A549 (cell line): ENCODE measurements around the gene OAS3. TPM values are rescaled to one million over a fixed set of nuclear protein-coding genes. Genes with fewer than 3 reads are reported as not detected.
"Not testable (repeated sequence)": the region's sequence is repeated elsewhere in the genome, so short reads cannot be mapped to it uniquely, and the experiment has no call there.

Experiments
- ATAC-seq, 2 experiments: fragments of 200-7000 bp in 1 of 2; fragments of >200 bp in 1 of 2; cut with Nextera tagmentation in 1 of 2; cut with Tn5 transposase in 1 of 2; 3 replicates each; pipeline versions ENCODE4 v1.8.0 to v1.9.1; 2018 to 2020; ENCODE audit warnings: mild to moderate bottlenecking in 1 of 2, moderate library complexity in 1 of 2
- CTCF ChIA-PET: fragments of 300-600 bp; sonication (Branson Sonifier 250); formaldehyde crosslinking; extraction: SDS; loops from one replicate; lab custom pipeline; 2021; ENCODE audit warnings: antibody characterized with exemption, inconsistent platforms; lab: Yijun Ruan, JAX
- POLR2A ChIA-PET: fragments of 350-600 bp; formaldehyde crosslinking; extraction: SDS; loops from one replicate; lab custom pipeline; 2021; ENCODE audit warnings: antibody characterized with exemption, inconsistent platforms; lab: Yijun Ruan, JAX
- DNase-seq, 2 experiments: peaks; one replicate each; pipeline versions ENCODE4 v3.0.0 to v3.0.0-alpha.2; 2011 to 2016; ENCODE audit warnings: low read depth in 1 of 2, low spot score in 1 of 2
- FAIRE-seq: peaks from 2 replicates; lab custom pipeline; 2011; peaks lifted over from hg19 to GRCh38; lab: Jason Lieb, UNC
- H3K27ac ChIP-seq, 2 experiments: fragments of >200 bp; sonication (Bioruptor Twin); formaldehyde crosslinking; 3 replicates each; pipeline ENCODE4 v1.5.1; 2016 to 2017
- H3K4me1 ChIP-seq: fragments of >200 bp; sonication (Bioruptor Twin); formaldehyde crosslinking; 3 replicates; pipeline ENCODE4 v1.6.1; 2016
- H3K4me2 ChIP-seq: fragments of >200 bp; sonication (Bioruptor Twin); formaldehyde crosslinking; 3 replicates; pipeline ENCODE4 v1.6.1; 2016
- H3K4me3 ChIP-seq: fragments of >200 bp; sonication (Bioruptor Twin); formaldehyde crosslinking; 3 replicates; pipeline ENCODE4 v1.5.1; 2016
- H3K9me3 ChIP-seq: fragments of >200 bp; sonication (Bioruptor Twin); formaldehyde crosslinking; 3 replicates; pipeline ENCODE4 v1.6.1; 2016
- ATOH8 ChIP-seq: fragments of 250-450 bp; sonication (Bioruptor Pico); IDR thresholded peaks from 2 replicates; pipeline ENCODE4 v1.5.0; 2020; ENCODE audit warnings: low read depth, mild to moderate bottlenecking, moderate library complexity
- CBX8 ChIP-seq: fragments of 200-600 bp; sonication (generic); IDR thresholded peaks from 2 replicates; pipeline ENCODE4 v1.6.1; 2016
- E2F6 ChIP-seq: IDR thresholded peaks from 2 replicates; pipeline ENCODE4 v1.6.1; 2012; ENCODE audit warnings: low read depth, borderline replicate concordance
- ESRRA ChIP-seq: fragments of 150-350 bp; IDR thresholded peaks from 2 replicates; pipeline ENCODE4 v1.6.1; 2014; ENCODE audit warnings: mild to moderate bottlenecking, low read length, borderline replicate concordance
- FOSL2 ChIP-seq, 2 experiments: fragments of 450-650 bp in 1 of 2; fragments of >200 bp in 1 of 2; sonication (Bioruptor Twin) in 1 of 2; formaldehyde crosslinking; IDR thresholded peaks; 2 replicates each; pipeline versions ENCODE4 v1.5.0 to v1.6.1; 2016 to 2020; ENCODE audit warnings: mild to moderate bottlenecking in 1 of 2, moderate library complexity in 1 of 2
- FOXS1 ChIP-seq: fragments of 250-450 bp; sonication (Bioruptor Pico); IDR thresholded peaks from 2 replicates; pipeline ENCODE4 v1.5.0; 2020; ENCODE audit warnings: mild to moderate bottlenecking, moderate library complexity
- GATA3 ChIP-seq: IDR thresholded peaks from 2 replicates; pipeline ENCODE4 v1.6.1; 2012; ENCODE audit warnings: borderline replicate concordance
- HOXB13 ChIP-seq: fragments of 250-450 bp; sonication (Bioruptor Pico); IDR thresholded peaks from 2 replicates; pipeline ENCODE4 v1.5.0; 2020; ENCODE audit warnings: low read depth, mild to moderate bottlenecking, moderate library complexity
- JUN ChIP-seq, 2 experiments: fragments of >200 bp; sonication (Bioruptor Twin); formaldehyde crosslinking; IDR thresholded peaks; 2 replicates in 1 of 2; 3 replicates in 1 of 2; pipeline ENCODE4 v1.6.1; 2016 to 2017
- KDM5A ChIP-seq: fragments of 200-600 bp; sonication (generic); IDR thresholded peaks from 2 replicates; pipeline ENCODE4 v1.6.1; 2016; ENCODE audit warnings: antibody characterized with exemption, mild to moderate bottlenecking
- MAFK ChIP-seq: fragments of 450-650 bp; IDR thresholded peaks from 2 replicates; pipeline ENCODE4 v1.6.1; 2014; ENCODE audit not compliant: partially characterized antibody
- MAX ChIP-seq: IDR thresholded peaks from 2 replicates; pipeline ENCODE4 v1.6.1; 2012
- MYC ChIP-seq: IDR thresholded peaks from 2 replicates; pipeline ENCODE4 v1.6.1; 2012; ENCODE audit warnings: mild to moderate bottlenecking, inconsistent platforms, low read length, improper control_type of control experiment, borderline replicate concordance
- NR3C1 ChIP-seq: fragments of >200 bp; sonication (Bioruptor Twin); formaldehyde crosslinking; IDR thresholded peaks from 3 replicates; pipeline ENCODE4 v1.6.1; 2017
- PHF8 ChIP-seq: fragments of 200-600 bp; sonication (generic); IDR thresholded peaks from 2 replicates; pipeline ENCODE4 v1.6.1; 2016; ENCODE audit warnings: low read depth, mild to moderate bottlenecking, antibody characterized with exemption, moderate library complexity, borderline replicate concordance
- POLR2AphosphoS2 ChIP-seq: conservative IDR thresholded peaks from 2 replicates; pipeline ENCODE4 v1.6.1; 2012; ENCODE audit warnings: low read length, improper control_type of control experiment, inconsistent platforms
- RARB ChIP-seq: fragments of 250-450 bp; sonication (Bioruptor Pico); IDR thresholded peaks from 2 replicates; pipeline ENCODE4 v1.8.0; 2021; ENCODE audit warnings: mild to moderate bottlenecking, moderate library complexity
- SREBF2 ChIP-seq: fragments of 450-650 bp; IDR thresholded peaks from 2 replicates; pipeline ENCODE4 v1.6.1; 2014; ENCODE audit warnings: mild to moderate bottlenecking, moderate library complexity
- TFCP2L1 ChIP-seq: fragments of 250-450 bp; sonication (Bioruptor Pico); IDR thresholded peaks from 2 replicates; pipeline ENCODE4 v1.5.0; 2021; ENCODE audit warnings: mild to moderate bottlenecking
- ZFP36 ChIP-seq: fragments of 450-650 bp; IDR thresholded peaks from 2 replicates; pipeline ENCODE4 v1.6.1; 2014; ENCODE audit warnings: borderline replicate concordance; ENCODE audit not compliant: partially characterized antibody
- ZSCAN20 ChIP-seq: fragments of 250-450 bp; sonication (Bioruptor Pico); IDR thresholded peaks from 2 replicates; pipeline ENCODE4 v1.8.0; 2022; ENCODE audit warnings: mild to moderate bottlenecking, moderate library complexity
- WGBS: methylation state at CpG from one replicate; pipeline ENCODE4 v1.1.6; 2017; ENCODE audit errors: missing lambda C conversion rate; 5-methylcytosine and 5-hydroxymethylcytosine counted together
- polyA plus RNA-seq, 4 experiments: library from polyadenylated mRNA; depleted of rRNA in 3 of 4; stranded (reverse); fragments of >200 nt; fragmentation: RNase III in 1 of 4; extraction: RNeasy Plus Mini Kit Qiagen cat#74134 plus additional on column Dnase treatment in 1 of 4; gene quantifications; 2 replicates in 3 of 4; 3 replicates in 1 of 4; pipeline ENCODE4 v1.2.3, GENCODE V29; 2011 to 2017

OAS3 gene
- polyA plus RNA-seq, 2 of the 4 experiments (the other 2 are of a cell fraction) = 22.7 to 36.7 TPM

- CTCF ChIA-PET = interaction anchor here (0.8 to 1.3 kb wide), 3 partner anchors 18 to 81 kb away, joined by 3 to 4 read pairs (median 3); no protein-coding TSS in a partner anchor
Measured at GRCh38 chr12:112948806-112949205, 10.5 kb downstream of the OAS3 start.

GRCh38 chr12:112950701-112951100 lies 12.4 kb downstream of the OAS3 start:
- POLR2A ChIA-PET = no interaction called here
- WGBS = 93% methylated on average over 11 of the region's 11 CpGs
- FAIRE-seq = no peak
- no peaks in the 10 kb centered on the region for H3K4me1 ChIP-seq
- TF ChIP-seq GATA3 = no peak
- no peak for TF ChIP-seq FOSL2 (IDR thresholded peaks at IDR 0.05)
- TF ChIP-seq FOSL2 (CRISPR knock-in tag; IDR thresholded peaks at IDR 0.05) = no peak
- TF ChIP-seq HOXB13 = no peak
- TF ChIP-seq E2F6 = no peak
- TF ChIP-seq ZSCAN20 (CRISPR knock-in tag) = no peak
- no peak for TF ChIP-seq ATOH8 (CRISPR knock-in tag)
- TF ChIP-seq ZFP36 = no peak
- TF ChIP-seq MYC = no peak
- H3K4me3 ChIP-seq = no peak overlapping the region
- no peak overlapping the region for H3K4me2 ChIP-seq
- no peaks in the 10 kb centered on the region for H3K9me3 ChIP-seq
- H3K27ac ChIP-seq = no peak overlapping the region
- ATAC-seq = peak; percentile 49 to 59; a peak in 5 of 6 replicates
- DNase-seq = no peak
- CTCF ChIA-PET = interaction anchor here (0.6 to 1.2 kb wide), 3 partner anchors 10 to 32 kb away, joined by 3 to 4 read pairs (median 3); no protein-coding TSS in a partner anchor

More at GRCh38 chr12:112948806-112949205, 10.5 kb downstream of the OAS3 start:
- DNase-seq = no peak
- Histone ChIP-seq H3K4me2 (no peak overlapping the region), H3K9me3 (no peaks in the 10 kb centered on the region), H3K27ac (no peak overlapping the region), H3K4me1 (no peaks in the 10 kb centered on the region), H3K4me3 (no peak overlapping the region)
- TF ChIP-seq NR3C1 (no peak), KDM5A (no peak), ZFP36 (no peak), CBX8 (no peak), FOXS1 (no peak), FOSL2 (IDR thresholded peaks at IDR 0.05) (no peak), FOSL2 (CRISPR knock-in tag; IDR thresholded peaks at IDR 0.05) (no peak), POLR2AphosphoS2 (no peak), SREBF2 (no peak)
- no peak for FAIRE-seq
- POLR2A ChIA-PET = no interaction called here
- 94% methylated on average over 7 of the region's 7 CpGs for whole genome bisulfite sequencing
- no peak for ATAC-seq

- ATAC-seq, FAIRE-seq, H3K27ac ChIP-seq, H3K4me1 ChIP-seq, H3K4me3 ChIP-seq, H3K4me2 ChIP-seq, CTCF ChIA-PET, H3K9me3 ChIP-seq, POLR2A ChIA-PET, DNase-seq: not testable (repeated sequence)
- 87% methylated on average over 4 of the region's 4 CpGs for WGBS
Measured at GRCh38 chr12:112957125-112957524, 18.9 kb downstream of the OAS3 start.

- Histone ChIP-seq H3K27ac (no peak overlapping the region), H3K4me3 (no peak overlapping the region), H3K4me2 (no peak overlapping the region), H3K4me1 (no peaks in the 10 kb centered on the region), H3K9me3 (no peaks in the 10 kb centered on the region)
- 79% methylated on average over 7 of the region's 7 CpGs for WGBS
- DNase-seq (no peak), ATAC-seq (peak in 1 of 2 experiments; percentile 51; a peak in 2 of 6 replicates), FAIRE-seq (no peak)
- POLR2A ChIA-PET = no interaction called here
- TF ChIP-seq TFCP2L1 (CRISPR knock-in tag) = no peak
- TF ChIP-seq RARB (CRISPR knock-in tag) = no peak
- no peak for TF ChIP-seq PHF8
- TF ChIP-seq SREBF2 = no peak
- TF ChIP-seq MAX = no peak
- TF ChIP-seq JUN (IDR thresholded peaks at IDR 0.05) = no peak
- TF ChIP-seq NR3C1 = no peak
- no peak for TF ChIP-seq ZSCAN20 (CRISPR knock-in tag)
- no peak for TF ChIP-seq ESRRA
- TF ChIP-seq MAFK = no peak
- CTCF ChIA-PET = interaction anchor here (1.0 kb wide), 1 partner anchor 11 kb away, joined by 3 read pairs; no protein-coding TSS in a partner anchor
Measured at GRCh38 chr12:112961074-112961473, 22.8 kb downstream of the OAS3 start.
